Lower leg skin (tissue), 3 donors: ENCODE results near the gene COL4A2.

ENCODE experiments used
- POLR2A ChIP-seq, 2 donors: fragments of 450-650 bp; IDR thresholded peaks; one replicate each; pipeline ENCODE4 v1.6.1; 2016 to 2017; ENCODE audit warnings: antibody characterized with exemption in 2 of 2, mild to moderate bottlenecking in 1 of 2, moderate library complexity in 1 of 2
- TF ChIP-seq, protein P1 (sequence below), 3 donors: fragments of 450-650 bp; IDR thresholded peaks; one replicate each; pipeline ENCODE4 v1.5.1; 2016; ENCODE audit warnings: antibody characterized with exemption in 3 of 3, mild to moderate bottlenecking in 3 of 3, moderate library complexity in 2 of 3

DNA sequence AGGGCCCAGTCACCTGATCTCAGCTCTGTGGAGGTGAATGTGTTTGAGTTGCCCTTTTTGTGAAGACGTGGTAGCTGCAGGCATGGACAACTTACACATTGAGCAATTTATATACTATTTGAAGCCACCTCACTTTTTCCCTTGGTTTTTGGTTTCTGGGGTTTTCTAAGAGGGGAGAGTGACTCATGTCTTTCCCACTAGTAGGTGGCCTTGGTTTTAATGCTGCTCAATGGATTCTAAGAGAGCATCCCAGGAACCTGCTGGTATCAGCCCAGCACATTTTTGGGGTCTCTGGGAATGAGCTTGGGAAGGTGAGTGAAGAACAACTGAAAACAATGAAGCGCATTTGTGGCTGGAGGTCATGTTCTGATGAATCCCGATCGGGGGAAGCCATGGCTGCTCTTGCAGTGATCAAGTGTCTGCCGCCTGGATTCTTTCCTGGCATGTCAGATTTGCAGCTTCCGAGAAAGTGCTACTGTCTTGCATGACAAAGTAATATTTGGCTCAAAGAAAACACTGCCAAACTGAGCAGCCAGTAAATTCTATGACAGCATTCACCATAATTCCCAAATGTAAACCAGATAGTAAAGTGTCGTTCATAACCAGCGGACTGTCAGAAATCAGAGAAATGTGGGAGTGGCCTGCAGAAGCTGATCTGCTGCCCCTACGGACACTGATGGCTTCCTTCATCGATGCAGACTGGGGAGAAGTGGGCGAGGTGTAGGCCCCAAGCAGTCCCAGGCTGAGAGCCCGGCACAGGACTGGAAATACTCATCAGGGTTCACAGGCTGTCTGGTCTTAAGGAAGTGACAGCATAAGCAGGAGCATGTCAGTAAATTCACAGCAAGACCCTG lies 98.7 kb downstream of the COL4A2 start:
- TF ChIP-seq POLR2A (IDR thresholded peaks at IDR 0.05) = no peak
- TF ChIP-seq, protein P1, sequence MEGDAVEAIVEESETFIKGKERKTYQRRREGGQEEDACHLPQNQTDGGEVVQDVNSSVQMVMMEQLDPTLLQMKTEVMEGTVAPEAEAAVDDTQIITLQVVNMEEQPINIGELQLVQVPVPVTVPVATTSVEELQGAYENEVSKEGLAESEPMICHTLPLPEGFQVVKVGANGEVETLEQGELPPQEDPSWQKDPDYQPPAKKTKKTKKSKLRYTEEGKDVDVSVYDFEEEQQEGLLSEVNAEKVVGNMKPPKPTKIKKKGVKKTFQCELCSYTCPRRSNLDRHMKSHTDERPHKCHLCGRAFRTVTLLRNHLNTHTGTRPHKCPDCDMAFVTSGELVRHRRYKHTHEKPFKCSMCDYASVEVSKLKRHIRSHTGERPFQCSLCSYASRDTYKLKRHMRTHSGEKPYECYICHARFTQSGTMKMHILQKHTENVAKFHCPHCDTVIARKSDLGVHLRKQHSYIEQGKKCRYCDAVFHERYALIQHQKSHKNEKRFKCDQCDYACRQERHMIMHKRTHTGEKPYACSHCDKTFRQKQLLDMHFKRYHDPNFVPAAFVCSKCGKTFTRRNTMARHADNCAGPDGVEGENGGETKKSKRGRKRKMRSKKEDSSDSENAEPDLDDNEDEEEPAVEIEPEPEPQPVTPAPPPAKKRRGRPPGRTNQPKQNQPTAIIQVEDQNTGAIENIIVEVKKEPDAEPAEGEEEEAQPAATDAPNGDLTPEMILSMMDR (IDR thresholded peaks at IDR 0.05) = no peak
